Smooth muscle cell (in vitro differentiated cells): ENCODE measurements around the gene SLC6A7. TPM values are rescaled to one million over a fixed set of nuclear protein-coding genes. Genes with fewer than 3 reads are reported as not detected.
A peak's percentile ranks its signal among the peaks of the same experiment; 100 is the strongest.

Experiments used
- DNase-seq: peaks from one replicate; lab custom pipeline; 2025; ENCODE audit not compliant: unreplicated experiment; lab: John Stamatoyannopoulos, UW
- H2AFZ ChIP-seq: fragments of 200-600 bp; sonication (generic); 2 replicates; pipeline ENCODE4 v1.6.0; 2016; ENCODE audit warnings: antibody characterized with exemption, low read depth, mild to moderate bottlenecking
- H3F3A ChIP-seq: fragments of 200-600 bp; sonication (generic); 2 replicates; pipeline ENCODE4 v1.6.0; 2017; ENCODE audit warnings: antibody characterized with exemption, low read depth
- H3K27ac ChIP-seq: fragments of 200-600 bp; sonication (generic); 2 replicates; pipeline ENCODE4 v1.5.1; 2016; ENCODE audit warnings: low read depth, mild to moderate bottlenecking
- H3K27me3 ChIP-seq: fragments of 200-600 bp; sonication (generic); 2 replicates; pipeline ENCODE4 v1.6.1; 2016; ENCODE audit warnings: low read depth, mild to moderate bottlenecking
- H3K36me3 ChIP-seq: fragments of 200-600 bp; sonication (generic); 2 replicates; pipeline ENCODE4 v1.5.1; 2016; ENCODE audit warnings: low read depth
- H3K4me1 ChIP-seq: fragments of 200-600 bp; sonication (generic); 2 replicates; pipeline ENCODE4 v1.5.1; 2016; ENCODE audit warnings: low read depth
- H3K4me2 ChIP-seq: fragments of 200-600 bp; sonication (generic); 2 replicates; pipeline ENCODE4 v1.6.0; 2016; ENCODE audit warnings: mild to moderate bottlenecking
- H3K4me3 ChIP-seq: fragments of 200-600 bp; sonication (generic); 2 replicates; pipeline ENCODE4 v1.5.1; 2016; ENCODE audit warnings: mild to moderate bottlenecking
- H3K79me2 ChIP-seq: fragments of 200-600 bp; sonication (generic); 2 replicates; pipeline ENCODE4 v1.6.0; 2016; ENCODE audit warnings: low read depth, mild to moderate bottlenecking
- H3K9ac ChIP-seq: fragments of 200-600 bp; sonication (generic); 2 replicates; pipeline ENCODE4 v1.6.0; 2016; ENCODE audit warnings: low read depth
- H3K9me3 ChIP-seq: fragments of 200-600 bp; sonication (generic); replicated peaks from 2 replicates; pipeline ENCODE4 v1.5.1; 2016; ENCODE audit warnings: low read depth
- H4K20me1 ChIP-seq: fragments of 200-600 bp; sonication (generic); 2 replicates; pipeline ENCODE4 v1.6.0; 2016; ENCODE audit warnings: low read depth
- CTCF ChIP-seq: fragments of 200-600 bp; sonication (generic); IDR thresholded peaks from 2 replicates; pipeline ENCODE4 v1.5.1; 2017; ENCODE audit warnings: borderline replicate concordance, mild to moderate bottlenecking, antibody characterized with exemption; ENCODE audit not compliant: insufficient read depth, poor library complexity, severe bottlenecking
- WGBS: methylation state at CpG from one replicate; pipeline ENCODE4 v1.1.7; 2016; ENCODE audit warnings: low lambda C conversion rate; 5-methylcytosine and 5-hydroxymethylcytosine counted together
- polyA plus RNA-seq: library from polyadenylated mRNA; unstranded; fragments of >200 nt; fragmentation: Nextera tagmentation; extraction: Ambion mirVana; gene quantifications from 2 replicates; pipeline ENCODE4 v1.2.1, GENCODE V29; 2016
- total RNA-seq: library from RNA; depleted of rRNA; stranded (reverse); fragments of >200 nt; gene quantifications from 2 replicates; pipeline ENCODE4 v1.2.3, GENCODE V29; 2014

Gene SLC6A7
- total and polyA plus RNA-seq, 2 experiments from 2014 or later, result 0.10 TPM; not detected in 1

- Histone ChIP-seq H3K4me2 (peak overlapping the region; percentile 37), H3F3A (peaks cover 3% of the 10 kb centered on the region), H3K9me3 (no peaks in the 10 kb centered on the region), H3K27me3 (no peaks in the 10 kb centered on the region), H3K79me2 (no peaks in the 10 kb centered on the region), H2AFZ (no peak overlapping the region), H3K4me3 (no peak overlapping the region), H3K9ac (peak overlapping the region; percentile 72), H3K36me3 (no peaks in the 10 kb centered on the region), H4K20me1 (no peaks in the 10 kb centered on the region), H3K4me1 (peaks cover 5% of the 10 kb centered on the region), H3K27ac (peak overlapping the region; percentile 91)
- 22% methylated on average over 6 of the region's 6 CpGs for WGBS
- no peak for DNase-seq
- no peak for TF ChIP-seq CTCF
Observed at GRCh38 chr5:150213530-150213929, 23.7 kb downstream of the SLC6A7 start.

- TF ChIP-seq CTCF, result peak; percentile 20
- Histone ChIP-seq H3K27me3 (no peaks in the 10 kb centered on the region), H3K9ac (peak overlapping the region; percentile 58), H3K4me2 (peak overlapping the region; percentile 26), H4K20me1 (no peaks in the 10 kb centered on the region), H3K9me3 (no peaks in the 10 kb centered on the region), H2AFZ (no peak overlapping the region), H3K4me1 (no peaks in the 10 kb centered on the region), H3K27ac (peak overlapping the region; percentile 91), H3K36me3 (no peaks in the 10 kb centered on the region), H3K4me3 (no peak overlapping the region), H3K79me2 (no peaks in the 10 kb centered on the region), H3F3A (peaks cover 2% of the 10 kb centered on the region)
- no peak for DNase-seq
- 28% methylated on average over 7 of the region's 7 CpGs for WGBS
Observed at GRCh38 chr5:150214289-150214688, 24.4 kb downstream of the SLC6A7 start.

- Histone ChIP-seq H2AFZ (no peak overlapping the region), H3K79me2 (no peaks in the 10 kb centered on the region)
- TF ChIP-seq CTCF, result no peak
Observed at GRCh38 chr5:150215979-150216944, 26.4 kb downstream of the SLC6A7 start.

More at GRCh38 chr5:150215979-150216944, 26.4 kb downstream of the SLC6A7 start:
- H3K4me3 ChIP-seq, result no peak overlapping the region
- no peaks in the 10 kb centered on the region for H3K27me3 ChIP-seq
- no peaks in the 10 kb centered on the region for H3K36me3 ChIP-seq
- H3K4me1 ChIP-seq, result no peaks in the 10 kb centered on the region
- no peak overlapping the region for H3K4me2 ChIP-seq
- 82% methylated on average over 9 of the region's 10 CpGs for WGBS
- no peaks in the 10 kb centered on the region for H4K20me1 ChIP-seq
- no peak overlapping the region for H3K9ac ChIP-seq
- no peaks in the 10 kb centered on the region for H3F3A ChIP-seq
- H3K9me3 ChIP-seq, result no peaks in the 10 kb centered on the region
- H3K27ac ChIP-seq, result no peak overlapping the region
- DNase-seq, result no peak
